ENCODE measurements around the gene NELFB.

The NELFB gene

DNA sequence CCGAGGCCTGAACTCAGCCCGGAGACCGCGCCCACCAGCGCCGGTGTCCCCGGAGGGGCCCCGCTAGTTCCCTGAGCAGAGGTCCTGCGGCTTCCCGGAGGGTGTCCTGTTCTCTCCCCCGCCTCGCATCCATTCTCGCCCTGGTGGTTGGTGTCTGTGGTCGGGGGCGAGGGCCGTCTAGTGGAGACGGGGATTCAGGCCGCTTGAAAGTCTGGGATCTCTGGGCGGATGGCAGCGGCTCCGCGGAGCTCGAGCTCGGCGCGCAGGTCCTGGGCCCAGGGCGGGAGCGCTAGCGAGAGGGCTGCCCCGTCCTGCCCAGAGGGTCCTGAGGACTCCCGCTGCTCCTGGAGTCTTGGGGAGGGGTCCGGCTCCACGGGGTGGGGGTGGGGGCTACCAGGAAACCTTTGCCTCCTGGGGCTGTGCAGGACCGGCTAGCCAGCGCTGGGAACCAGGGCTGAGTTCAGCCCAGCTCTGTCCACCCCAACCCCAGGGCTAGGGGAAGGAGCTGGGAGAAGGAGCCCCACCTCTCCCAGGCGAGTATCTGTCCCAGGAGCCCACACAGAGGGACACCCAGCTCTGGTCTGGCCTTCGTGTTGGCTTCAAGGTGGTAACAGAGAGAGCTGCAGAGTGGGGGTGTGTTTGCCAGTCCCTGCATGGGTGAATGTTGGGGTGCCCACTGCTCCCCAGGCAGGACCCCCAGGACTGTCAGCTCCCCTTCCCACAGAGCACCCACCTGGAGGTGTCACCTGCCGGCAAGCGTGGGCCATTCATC is 26.4 kb downstream of the NELFB start:
- no peak for DNase-seq

DNA sequence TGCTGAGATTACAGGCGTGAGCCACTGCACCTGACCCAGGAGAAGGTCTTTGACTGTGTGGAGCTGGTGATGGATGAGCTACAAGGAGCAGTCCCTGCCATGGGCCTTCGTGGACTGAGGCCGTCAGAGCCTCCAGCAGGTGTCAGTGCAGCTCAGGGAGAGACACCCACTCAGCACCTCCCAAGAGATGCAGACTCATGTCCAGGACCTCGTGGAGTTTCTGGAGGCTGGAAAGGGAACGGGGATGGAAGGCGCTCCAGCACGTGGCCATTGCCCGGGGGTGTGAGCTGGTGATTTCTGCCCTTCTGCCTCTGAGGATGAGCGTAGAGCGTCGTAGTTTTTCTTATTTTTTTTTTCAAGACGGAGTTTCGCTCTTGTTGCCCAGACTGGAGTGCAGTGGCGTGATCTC is 31.9 kb downstream of the NELFB start:
- DNase-seq = no peak

DNA sequence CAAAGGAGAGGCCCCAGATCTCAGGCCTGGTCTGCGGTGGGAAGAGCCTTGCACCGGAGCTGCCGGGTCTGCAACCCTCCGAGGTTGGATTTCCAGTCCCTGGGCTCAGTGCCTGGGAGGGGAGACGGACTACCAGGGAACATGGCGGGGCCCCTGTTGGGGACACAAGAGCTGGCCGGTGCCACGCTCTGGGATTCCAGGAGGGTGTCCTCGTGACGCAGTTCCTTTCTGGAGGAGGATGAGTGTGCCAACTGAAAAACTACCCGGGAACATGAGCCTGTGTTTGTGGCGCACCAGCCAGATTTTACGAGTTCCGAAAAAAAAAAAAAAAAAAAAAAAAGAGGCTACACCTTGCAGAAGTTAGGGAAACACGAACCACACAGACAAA is 38.0 kb downstream of the NELFB start:
- no peak for DNase-seq

DNA sequence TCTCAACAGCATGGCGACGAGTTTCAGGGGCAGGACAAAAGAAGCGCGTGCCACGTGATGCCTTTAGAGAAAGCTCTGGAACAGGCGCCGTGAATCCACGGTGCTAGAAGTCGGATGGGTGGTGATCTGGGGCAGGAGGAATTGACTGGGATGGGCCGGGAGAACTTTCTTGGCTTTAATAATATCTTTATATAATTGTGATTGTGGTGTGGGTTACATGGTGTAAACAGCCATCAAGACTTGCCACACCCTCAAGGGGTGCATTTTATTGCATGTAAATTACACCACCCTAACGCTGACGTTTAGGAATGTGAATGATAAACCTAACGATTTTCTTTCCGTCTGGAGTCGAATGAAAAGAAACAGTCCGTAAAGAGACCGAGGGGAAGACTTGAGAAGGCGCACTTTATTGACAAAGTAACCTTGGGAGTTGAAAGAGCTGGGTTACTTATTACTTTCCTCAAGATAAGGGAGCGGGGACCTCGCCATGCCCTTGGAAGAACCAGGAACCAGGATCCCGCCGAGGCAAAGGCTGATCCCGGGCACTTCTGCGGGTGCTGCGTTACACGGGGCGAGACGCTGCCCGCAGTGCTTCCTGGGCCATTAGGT is 38.5 kb downstream of the NELFB start:
- no peak for DNase-seq

DNA sequence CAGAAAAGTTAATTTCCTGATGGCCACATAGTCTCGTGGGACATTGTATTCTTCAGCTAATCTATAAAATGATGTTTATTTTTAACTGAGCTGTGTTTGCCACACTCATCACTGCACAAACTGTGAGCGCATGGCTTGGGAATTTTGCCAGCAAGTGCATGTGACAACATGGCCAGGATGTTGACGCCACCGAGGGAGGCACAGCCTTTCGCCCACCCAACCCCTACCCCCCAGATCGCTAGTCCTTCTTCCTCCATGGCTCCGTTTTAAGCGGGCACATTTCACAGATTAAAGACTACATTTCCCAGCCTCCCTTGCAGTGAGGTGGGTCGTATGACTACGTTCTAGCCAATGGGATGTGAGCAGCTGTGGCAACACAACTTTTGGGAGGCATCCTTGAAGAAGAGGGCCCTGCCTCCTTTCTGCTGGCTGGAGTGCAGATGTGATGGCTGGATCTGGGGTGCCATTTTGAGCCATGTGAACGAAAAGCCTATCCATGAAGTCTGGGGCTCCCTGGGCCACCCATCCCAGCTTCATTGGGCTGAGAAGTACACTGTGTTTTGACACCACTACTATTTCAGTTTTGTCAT is 39.1 kb downstream of the NELFB start:
- no peak for DNase-seq

DNA sequence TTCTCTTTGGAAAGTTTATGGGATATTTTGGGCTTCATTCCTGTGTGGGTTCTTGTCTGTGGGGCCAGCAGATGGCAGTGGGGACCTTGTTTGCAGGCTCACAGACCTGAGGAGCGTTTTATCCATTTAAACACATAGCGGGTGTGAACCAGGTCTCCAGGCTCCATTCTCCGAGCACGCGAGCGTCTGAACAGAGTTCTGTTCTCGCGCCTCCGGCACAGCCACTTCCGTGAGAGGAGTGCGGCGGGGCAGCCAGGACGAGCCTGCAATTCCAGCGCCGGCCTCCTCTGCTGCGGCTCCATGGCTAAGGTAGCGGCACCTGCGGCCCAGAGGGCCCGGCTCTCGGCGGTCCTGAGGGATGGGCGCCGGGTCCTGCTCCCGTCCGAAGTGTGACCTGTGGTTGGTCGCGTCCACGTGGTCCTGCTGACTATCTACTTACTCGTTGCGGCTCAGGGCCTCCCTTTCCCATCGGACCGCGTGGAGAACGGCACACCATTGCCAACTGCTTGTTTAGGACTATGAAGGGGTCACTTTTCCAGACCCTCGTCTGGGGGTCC is 39.6 kb downstream of the NELFB start:
- no peak for DNase-seq

DNA sequence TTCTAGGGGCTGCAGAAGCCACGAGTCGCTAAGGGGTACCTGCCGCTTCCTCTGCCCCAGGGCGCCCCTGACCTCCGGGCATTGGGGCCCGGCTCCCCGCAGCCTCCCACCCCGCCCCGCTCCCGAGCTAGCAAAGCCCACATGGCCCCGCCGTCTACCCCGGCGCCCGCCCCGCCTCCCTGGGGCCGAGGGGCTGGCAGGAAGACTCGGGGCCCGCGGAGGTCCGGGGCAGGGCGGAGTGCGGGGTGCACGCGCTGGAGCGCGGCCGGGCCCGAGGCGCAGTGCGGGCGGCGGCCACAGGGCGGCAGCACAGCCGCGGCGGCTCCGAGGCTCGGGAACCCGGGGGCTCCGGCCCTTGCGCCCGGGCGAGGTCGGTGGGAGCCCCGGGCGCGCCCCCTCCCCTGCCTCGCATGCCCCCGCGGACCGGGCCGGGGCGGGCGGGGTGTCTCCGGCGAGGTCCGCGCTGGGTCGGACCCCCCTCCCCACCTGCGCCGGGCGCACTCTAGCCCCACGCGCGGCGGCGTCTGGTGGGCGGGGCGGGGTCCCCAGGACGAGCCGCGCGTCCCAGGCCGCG is 40.2 kb downstream of the NELFB start:
- peak; percentile 72 for DNase-seq

DNA sequence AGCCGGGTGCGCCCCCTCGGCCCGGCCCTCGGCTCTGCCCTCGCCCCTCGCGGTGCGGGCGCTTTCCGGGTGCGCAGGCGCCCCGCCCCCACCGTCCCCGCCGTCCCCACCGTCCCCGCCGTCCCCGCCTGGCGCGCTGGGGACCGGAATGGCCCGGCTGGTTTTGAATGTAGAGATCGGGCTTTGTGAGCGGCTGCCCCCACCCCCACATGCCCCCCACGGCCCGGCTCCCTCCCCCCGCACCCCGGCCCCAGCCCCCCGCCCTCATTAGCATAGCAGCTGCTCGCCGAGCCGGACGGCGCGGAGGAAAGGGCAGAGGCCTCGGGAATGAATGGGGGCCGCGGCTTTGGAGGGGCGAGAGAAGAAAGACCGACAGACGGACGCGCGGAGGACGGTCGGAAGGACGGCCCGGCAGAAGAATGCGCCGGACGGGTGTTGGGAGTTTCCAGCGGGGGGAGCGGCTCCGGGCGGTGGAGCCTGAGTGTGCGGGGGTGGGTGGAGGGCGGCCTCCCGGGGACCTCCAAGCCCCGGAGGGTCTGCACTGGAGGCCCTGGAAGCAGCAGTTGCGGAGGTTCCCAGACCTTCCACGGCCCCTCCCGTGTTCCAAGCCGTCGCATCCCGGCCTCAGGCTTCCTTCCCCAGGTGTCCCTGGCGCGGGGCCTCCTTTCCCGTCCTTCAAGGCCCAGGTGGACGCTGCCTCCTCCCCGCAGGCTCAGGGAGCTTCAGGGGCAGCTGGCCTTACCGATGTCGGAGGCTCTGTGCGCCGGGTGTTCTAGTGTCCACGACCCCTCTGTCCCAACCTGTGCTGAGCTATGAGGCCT is 40.9 kb downstream of the NELFB start:
- no peak for DNase-seq

DNA sequence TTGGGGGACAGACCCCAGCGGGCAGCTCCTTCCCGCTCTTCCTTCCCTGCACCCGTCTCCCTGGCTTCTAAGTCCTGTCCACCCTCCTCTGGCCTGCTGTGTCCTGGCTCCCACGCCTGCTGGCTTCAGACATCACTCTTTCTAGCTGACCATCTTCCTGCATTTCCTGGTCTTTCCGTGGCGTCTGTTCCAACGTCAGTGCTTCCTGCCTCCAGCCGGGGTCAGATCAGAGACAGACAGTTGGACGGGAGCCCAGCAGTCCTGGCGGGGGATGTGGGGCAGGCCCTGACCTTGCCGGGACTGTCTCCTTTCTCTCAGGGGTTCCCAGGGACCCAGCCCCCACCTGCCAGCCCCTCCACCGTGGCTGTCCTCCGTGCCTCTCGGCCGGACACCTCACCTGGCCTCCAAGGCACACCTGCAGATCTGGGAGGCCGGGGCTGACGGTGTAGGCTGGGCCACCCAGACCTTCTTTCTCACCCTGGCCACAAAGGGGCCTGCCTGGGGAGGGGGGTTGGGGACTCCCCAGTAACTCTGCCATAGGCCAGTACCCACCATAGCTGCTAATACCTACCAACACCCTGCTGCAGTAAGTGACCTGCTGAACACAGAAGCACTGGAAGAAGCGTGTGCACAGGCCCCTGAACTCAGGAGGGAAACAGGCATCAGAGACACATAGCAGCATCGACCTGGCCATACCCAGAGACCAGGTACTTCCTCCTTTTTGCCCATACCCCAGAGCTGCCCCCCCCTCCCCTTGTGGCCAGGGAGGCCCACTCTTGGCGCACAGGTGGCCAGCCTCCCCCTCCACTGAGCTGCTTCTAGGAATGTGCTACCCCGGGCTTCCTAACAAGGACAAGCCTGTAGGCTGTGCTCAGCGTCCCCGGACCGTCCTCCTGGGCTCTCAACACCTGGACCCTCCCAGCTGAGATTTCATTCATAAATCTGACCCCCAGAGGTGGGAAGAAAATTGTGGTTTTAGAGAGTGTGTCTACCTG is 41.8 kb downstream of the NELFB start:
- DNase-seq = no peak

DNA sequence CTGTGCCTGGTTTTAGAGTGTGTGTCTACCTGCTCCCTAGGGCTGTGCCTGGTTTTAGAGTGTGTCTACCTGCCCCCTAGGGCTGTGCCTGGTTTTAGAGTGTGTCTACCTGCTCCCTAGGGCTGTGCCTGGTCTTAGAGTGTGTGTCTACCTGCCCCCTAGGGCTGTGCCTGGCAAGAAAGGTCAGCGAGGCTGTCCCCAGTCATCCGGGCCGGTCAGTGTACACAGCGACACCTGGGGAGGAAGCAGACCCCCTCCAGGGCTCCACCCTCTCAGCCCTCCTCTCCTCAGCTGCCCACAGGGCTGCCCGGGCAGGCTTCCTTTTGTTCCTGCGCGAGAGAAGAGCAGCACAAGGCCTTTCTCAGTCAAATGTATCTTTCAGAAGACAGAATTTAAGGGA is 42.8 kb downstream of the NELFB start:
- no peak for DNase-seq

DNA sequence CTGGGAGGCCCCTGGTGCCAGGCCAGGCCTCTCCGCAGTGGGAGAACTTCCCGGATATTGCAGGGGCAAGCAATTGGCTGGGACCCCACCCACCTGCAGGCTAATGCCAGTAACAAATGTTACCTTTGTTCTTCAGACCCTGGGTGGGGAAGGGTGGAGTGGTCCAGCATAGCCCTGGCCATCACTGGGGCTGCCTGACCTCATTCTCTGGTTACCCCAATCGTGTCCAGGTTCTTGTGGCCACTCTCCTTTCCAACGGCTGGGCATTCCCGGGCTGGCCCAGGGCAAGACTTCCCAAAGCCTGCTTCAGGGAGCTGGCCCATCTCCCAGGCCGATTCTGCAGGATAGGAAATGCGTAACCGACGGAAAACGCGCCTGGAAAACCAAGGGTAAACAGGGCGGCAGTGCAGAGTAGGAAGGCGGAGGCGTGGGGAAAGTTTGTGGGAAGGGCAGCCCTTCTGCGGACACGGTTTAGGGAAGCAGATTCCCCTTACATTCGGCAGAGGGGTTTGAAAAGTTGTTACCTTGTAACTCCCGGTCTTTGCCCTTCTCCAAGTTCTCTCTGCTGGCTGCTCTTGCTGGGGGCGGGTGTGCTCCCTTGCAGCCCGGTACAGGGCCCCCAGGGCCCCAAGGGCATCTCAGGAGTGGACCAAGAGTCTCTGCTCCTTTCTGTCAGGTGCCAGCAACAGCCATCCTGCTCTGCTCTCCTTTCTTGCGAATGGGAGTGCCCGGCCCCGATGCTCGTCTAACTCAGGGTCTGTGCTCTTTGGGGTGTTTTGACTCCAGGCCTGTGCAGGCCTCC is 43.5 kb downstream of the NELFB start:
- DNase-seq = no peak

DNA sequence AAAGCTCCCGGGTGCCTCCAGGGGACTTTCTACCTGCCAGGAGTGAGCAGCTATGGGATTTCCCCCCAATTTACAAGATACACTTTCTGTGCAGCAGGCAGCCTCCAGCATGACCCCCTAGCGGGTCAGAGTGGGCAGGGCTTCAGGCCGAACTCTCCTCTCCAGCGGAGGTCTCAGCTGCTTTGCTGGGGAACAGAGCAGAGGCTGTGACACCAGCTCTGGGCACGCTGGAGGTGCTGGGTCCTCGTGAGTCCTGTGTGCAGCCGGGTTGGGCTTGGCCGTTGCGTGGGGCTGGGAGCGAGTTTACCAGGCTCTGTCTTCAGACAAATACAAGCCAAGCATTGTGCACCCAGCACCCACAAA is 44.1 kb downstream of the NELFB start:
- no peak for DNase-seq

DNA sequence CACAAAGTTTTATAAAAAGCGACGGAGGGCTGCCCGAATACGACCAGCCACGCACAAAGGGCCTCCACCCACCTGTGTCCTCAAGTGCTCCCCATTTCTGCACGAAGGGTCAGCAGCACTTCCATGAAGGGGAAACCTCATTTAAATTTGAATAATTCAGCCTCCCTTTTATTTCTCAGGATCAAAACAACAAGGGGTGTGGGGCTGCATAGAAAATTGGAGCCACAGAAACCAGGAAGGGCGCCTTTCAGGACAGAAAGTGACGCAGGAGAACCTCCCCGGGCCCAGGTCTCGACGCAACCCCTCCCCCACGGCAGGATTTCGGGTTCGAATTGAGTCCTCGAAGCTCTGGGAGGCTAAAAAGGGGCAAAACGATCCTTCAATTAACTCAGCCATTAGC is 44.8 kb downstream of the NELFB start:
- no peak for DNase-seq

DNA sequence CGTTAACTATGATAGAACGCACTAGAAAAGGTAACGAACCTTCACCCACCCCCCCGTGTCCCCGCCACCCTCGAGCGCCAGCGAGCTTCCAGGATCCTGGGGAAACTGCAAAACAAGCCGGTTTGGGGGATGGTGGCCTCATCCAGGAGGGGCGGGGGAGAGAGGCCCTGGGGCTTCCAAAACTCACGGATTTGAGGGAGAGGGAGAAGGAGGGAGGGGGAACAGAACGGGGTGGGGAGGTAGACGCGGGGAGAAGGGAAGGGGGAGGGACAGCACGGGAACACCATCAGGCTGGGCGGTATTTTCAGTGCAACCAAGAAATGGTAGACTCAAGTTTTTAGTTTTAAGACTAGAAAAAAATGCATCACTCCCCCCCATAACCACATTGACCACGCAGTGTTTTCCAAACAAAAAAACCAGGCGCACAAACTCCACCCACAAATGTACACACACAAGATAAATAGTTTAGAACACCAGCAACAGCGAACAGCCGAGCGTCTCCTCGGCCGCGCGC is 45.5 kb downstream of the NELFB start:
- DNase-seq = no peak

DNA sequence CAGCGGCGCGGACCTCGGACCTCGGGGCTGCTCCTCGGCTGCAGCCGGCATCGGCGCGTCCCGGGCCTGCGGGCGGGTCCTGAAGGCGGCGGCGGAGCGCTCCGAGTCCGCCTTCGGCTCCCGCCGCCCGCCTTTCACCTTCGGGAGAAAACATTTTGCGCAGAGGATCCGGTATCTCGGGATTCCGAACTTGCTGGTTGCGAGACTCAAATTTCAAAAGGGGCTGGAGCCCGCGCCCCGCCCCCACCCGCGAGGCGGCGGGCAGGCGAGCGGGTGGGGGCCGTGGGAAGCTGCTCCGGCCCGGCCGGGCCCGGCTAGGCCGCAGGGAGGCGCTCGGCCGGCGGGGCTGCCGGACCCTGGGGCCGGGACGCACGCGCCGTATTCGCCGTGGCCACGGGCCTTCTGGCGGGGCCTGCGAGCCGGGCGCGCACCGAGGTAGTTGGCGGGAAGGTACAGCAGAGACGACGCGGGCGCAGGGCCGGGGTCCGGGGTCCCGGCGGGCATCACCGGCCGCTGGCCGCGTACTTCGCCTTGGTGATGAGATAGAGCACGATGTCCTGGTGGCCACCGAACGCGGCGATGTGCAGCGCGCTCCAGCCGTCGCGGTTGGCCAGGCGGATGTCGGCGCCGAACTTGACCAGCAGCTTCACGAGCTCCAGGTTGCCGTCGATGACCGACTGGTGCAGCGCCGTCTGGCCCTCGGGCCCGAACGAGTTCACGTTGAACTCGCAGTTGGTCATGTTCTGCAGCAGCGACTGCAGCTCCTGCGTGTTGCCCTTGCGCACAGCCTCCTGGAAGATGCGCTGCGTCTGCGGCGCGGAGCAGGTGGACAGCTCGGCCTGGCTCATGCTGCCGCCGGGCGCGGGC is 46.2 kb downstream of the NELFB start:
- peak; percentile 49 for DNase-seq

DNA sequence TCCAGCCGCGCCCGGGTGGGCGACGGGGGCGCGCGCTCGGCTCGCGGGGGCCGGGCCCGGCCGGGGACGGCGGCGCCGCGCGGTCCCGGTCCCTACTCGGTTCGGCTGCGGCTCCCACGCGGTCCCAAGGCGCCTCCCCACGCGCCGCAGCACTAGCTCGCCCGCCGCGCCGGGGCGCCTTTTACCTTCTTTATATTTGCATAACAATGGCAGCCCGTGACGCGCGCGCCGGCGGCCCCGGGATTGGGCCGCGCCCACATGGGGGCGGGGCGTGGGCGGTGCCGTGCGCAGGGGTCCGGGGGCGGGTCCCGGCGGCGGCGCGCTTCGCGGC is 47.0 kb downstream of the NELFB start, which contains the start of gene NRARP:
Gene NRARP, minus strand, starts transcription at position 154 of the 331 bp plus-strand sequence. CDS start 343 bp downstream, outside the sequence.
- DNase-seq = peak; percentile 96

DNA sequence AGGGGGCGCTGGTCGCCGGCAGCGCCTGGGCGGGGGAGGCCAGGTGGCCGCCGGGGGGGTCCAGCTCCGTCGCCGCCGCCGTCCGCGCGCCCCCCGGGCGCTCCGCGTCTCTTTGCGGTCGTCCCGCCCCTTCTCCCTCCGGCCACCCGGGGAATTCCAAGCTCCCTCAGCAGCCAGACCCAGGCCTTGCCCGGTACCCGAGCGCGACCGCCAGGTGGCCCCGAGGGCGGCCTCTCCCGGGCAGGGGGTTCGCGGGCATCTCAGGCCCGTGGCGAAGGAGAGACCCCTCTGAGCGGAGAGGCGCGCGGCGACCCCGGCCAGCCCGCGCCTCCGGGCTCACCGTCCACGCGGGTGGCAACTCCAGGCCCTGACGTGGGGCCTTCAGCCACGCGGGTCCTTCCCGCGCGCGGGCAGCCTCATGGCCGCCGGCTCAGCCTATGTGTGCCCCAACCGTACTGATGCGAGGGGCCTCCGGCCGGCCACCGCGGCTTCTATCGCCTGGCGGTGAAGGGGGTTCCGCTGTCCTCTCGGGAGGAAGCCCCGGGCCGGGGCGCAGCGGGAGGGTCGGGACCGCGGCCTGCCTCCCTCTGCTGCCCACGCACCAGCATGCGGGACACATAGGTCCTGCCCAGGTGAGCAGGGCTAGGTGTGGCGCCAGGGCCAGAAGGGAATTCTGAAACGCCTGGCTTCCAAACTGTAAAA is 47.5 kb downstream of the NELFB start:
- DNase-seq = no peak

DNA sequence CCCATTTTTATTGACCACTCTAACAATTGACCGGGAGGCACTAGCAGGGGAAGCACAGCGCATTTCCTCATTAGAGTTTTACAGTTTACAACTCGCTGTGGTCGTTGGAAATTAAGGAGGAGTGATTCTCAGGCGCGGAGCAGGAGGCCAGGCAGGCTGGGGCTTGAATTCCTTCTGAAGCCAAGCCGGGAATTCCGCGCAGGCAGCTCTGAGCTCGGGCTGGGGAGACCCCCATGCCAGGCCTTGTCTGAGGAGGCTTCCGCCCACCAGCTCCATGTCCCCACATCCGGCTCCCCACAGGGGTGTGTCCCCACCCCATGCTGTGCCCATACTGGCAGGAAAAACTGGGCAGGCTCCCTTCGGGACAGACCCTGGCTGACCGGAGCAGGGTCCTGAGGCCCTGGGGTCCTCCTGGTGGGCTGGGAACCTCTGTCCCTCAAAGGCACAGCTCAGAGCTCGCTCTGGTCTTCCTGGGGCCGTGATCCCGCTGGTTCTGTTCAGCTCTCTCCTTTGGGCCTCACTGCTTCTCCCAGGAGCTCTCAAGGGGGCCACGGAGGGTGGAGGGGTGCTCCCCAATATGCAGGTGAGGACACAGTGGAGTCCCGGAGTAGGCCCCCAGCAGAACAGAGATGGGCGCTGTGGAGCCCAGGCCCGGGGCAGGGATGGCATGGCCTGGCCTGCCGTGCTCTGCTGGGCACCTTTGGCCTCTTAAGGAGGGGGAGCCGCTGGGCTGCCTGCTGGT is 48.2 kb downstream of the NELFB start:
- peak; percentile 27 for DNase-seq
